HepG2 (cell line): ENCODE measurements around the gene UBQLN1. TPM values are rescaled to one million over a fixed set of nuclear protein-coding genes. Genes with fewer than 3 reads are reported as not detected.
A peak's percentile ranks its signal among the peaks of the same experiment; 100 is the strongest.

Source experiments
- BORCS8-MEF2B ChIP-seq: sonication (generic); formaldehyde crosslinking; IDR thresholded peaks from 2 replicates; pipeline ENCODE4 v1.8.0; 2022; ENCODE audit warnings: mild to moderate bottlenecking, missing genetic modification reagents
- MAFG ChIP-seq: sonication (generic); formaldehyde crosslinking; IDR thresholded peaks from 2 replicates; pipeline ENCODE4 v1.5.1; 2020; ENCODE audit warnings: mild to moderate bottlenecking, missing genetic modification reagents
- MEF2D ChIP-seq: sonication (generic); formaldehyde crosslinking; IDR thresholded peaks from 2 replicates; pipeline ENCODE4 v1.5.1; 2020; ENCODE audit warnings: mild to moderate bottlenecking, missing genetic modification reagents
- NAIF1 ChIP-seq: sonication (generic); formaldehyde crosslinking; IDR thresholded peaks from 2 replicates; pipeline ENCODE4 v1.5.0; 2020; ENCODE audit warnings: mild to moderate bottlenecking, missing genetic modification reagents, borderline replicate concordance
- PCBP1 ChIP-seq: fragments of 200-400 bp; formaldehyde crosslinking; IDR thresholded peaks from 2 replicates; pipeline ENCODE4 v1.6.1; 2017; ENCODE audit warnings: mild to moderate bottlenecking, low read depth, low read length, borderline replicate concordance
- REL ChIP-seq: sonication (generic); formaldehyde crosslinking; conservative IDR thresholded peaks from 2 replicates; pipeline ENCODE4 v1.8.0; 2022; ENCODE audit warnings: mild to moderate bottlenecking, missing genetic modification reagents, moderate library complexity
- TOPORS ChIP-seq: sonication (generic); formaldehyde crosslinking; IDR thresholded peaks from 2 replicates; pipeline ENCODE4 v1.8.0; 2023; ENCODE audit warnings: mild to moderate bottlenecking, missing genetic modification reagents
- ZNF138 ChIP-seq: sonication (generic); formaldehyde crosslinking; IDR thresholded peaks from 2 replicates; pipeline ENCODE4 v1.5.0; 2020; ENCODE audit warnings: mild to moderate bottlenecking, low read depth, missing genetic modification reagents
- polyA plus RNA-seq, 8 experiments: library from polyadenylated mRNA; depleted of rRNA in 3 of 8; stranded (reverse) in 7 of 8; unstranded in 1 of 8; fragments of >200 nt; fragmentation: Illumina TruSeq in 4 of 8; extraction: Trizol in 4 of 8; gene quantifications; 2 replicates each; pipeline versions ENCODE4 v1.2.1 to v1.2.3, GENCODE V29; 2011 to 2016; ENCODE audit warnings: low read depth in 4 of 8, missing spikeins in 1 of 8, mixed read lengths in 1 of 8; ENCODE audit not compliant: insufficient read depth in 1 of 8
- total RNA-seq, 5 experiments: library from RNA; depleted of rRNA; stranded (reverse); fragments of >200 nt; fragmentation: Illumina TruSeq; extraction: Trizol; gene quantifications; 2 replicates each; pipeline ENCODE4 v1.2.3, GENCODE V29; 2016; ENCODE audit warnings: low read depth in 1 of 5
- TF ChIP-seq, protein P1 (sequence below): sonication (generic); formaldehyde crosslinking; IDR thresholded peaks from 2 replicates; pipeline ENCODE4 v1.5.0; 2020; ENCODE audit warnings: mild to moderate bottlenecking, missing genetic modification reagents
- TF ChIP-seq, protein P2 (sequence below), 2 experiments: IDR thresholded peaks; 2 replicates each; pipeline ENCODE4 v1.6.1; 2011 to 2012; ENCODE audit warnings: low read length in 2 of 2, borderline replicate concordance in 1 of 2, low read depth in 1 of 2, mild to moderate bottlenecking in 1 of 2, moderate library complexity in 1 of 2
- TF ChIP-seq, protein P3 (sequence below): sonication (generic); formaldehyde crosslinking; IDR thresholded peaks from 2 replicates; pipeline ENCODE4 v1.8.1; 2023; ENCODE audit warnings: mild to moderate bottlenecking, moderate library complexity, missing genetic modification reagents
- TF ChIP-seq, protein P4 (sequence below): sonication (generic); formaldehyde crosslinking; IDR thresholded peaks from 2 replicates; pipeline ENCODE4 v1.4.0; 2020; ENCODE audit warnings: missing genetic modification reagents, borderline replicate concordance
- TF ChIP-seq, protein P5 (sequence below): sonication (generic); formaldehyde crosslinking; IDR thresholded peaks from 2 replicates; pipeline ENCODE4 v1.8.0; 2022; ENCODE audit warnings: missing genetic modification reagents, mild to moderate bottlenecking, inconsistent platforms, borderline replicate concordance
- TF ChIP-seq, protein P6 (sequence below): sonication (generic); formaldehyde crosslinking; IDR thresholded peaks from 2 replicates; pipeline ENCODE4 v1.4.0; 2020; ENCODE audit warnings: low read depth, mild to moderate bottlenecking, missing genetic modification reagents

UBQLN1 gene
- total and polyA plus RNA-seq, 2 of the 13 experiments (the other 11 are each of a cell fraction or from before 2014, with no cell fraction given): 78.1 to 83.8 TPM

DNA sequence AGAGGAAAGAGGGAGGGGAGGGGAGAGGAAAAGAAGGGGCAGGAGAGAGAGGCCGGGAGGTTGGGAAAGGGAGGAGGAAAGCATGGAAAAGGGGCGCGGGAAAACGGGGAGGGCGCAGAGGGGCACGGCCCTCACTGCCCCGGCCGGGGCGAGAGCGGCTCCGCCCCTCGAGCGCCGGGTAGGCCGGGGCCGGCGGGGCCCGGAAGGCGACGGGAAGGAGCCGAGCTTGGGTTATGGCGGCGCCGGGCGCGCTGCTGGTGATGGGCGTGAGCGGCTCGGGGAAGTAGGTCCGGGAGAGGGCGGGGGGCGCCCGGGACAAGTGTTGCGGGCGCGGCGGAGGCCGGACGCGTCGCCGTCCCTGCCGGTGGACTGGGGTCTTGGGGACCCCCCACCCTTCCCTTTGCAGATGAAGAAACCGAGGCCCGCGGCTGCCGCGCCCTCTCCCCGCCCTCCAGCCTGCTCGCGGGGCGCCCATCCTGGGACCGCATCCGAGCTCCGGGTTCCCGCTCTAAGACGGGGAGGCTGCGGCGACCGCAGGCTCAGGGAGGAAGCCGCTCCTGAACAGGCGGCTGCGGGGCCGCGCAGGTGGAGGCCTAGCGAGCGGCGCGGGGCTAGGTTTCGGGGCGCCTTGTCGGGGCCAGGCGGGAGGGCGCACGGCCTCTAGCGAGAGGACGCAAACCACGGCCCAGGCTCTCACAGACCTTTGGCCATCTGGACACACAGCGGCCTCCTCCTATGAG is 84.6 kb downstream of the UBQLN1 start, which contains the start of gene IDNK (continued):
- TF ChIP-seq, protein P1, sequence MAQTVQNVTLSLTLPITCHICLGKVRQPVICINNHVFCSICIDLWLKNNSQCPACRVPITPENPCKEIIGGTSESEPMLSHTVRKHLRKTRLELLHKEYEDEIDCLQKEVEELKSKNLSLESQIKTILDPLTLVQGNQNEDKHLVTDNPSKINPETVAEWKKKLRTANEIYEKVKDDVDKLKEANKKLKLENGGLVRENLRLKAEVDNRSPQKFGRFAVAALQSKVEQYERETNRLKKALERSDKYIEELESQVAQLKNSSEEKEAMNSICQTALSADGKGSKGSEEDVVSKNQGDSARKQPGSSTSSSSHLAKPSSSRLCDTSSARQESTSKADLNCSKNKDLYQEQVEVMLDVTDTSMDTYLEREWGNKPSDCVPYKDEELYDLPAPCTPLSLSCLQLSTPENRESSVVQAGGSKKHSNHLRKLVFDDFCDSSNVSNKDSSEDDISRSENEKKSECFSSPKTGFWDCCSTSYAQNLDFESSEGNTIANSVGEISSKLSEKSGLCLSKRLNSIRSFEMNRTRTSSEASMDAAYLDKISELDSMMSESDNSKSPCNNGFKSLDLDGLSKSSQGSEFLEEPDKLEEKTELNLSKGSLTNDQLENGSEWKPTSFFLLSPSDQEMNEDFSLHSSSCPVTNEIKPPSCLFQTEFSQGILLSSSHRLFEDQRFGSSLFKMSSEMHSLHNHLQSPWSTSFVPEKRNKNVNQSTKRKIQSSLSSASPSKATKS (CRISPR knock-in tag): peak; percentile 52; the same call in 1 of the 2 replicates
- TF ChIP-seq ZNF138 (CRISPR knock-in tag) (no peak), MAFG (no peak), BORCS8-MEF2B (CRISPR knock-in tag) (peak; percentile 75; the same call in 1 of the 2 replicates), MEF2D (no peak), REL (CRISPR knock-in tag) (no peak), TOPORS (CRISPR knock-in tag) (peak; percentile 71), NAIF1 (CRISPR knock-in tag) (0 out of 2 replicates have a peak, but pooled peaks have one; percentile 54), PCBP1 (peak; percentile 45; the same call in 1 of the 2 replicates)
- TF ChIP-seq, protein P2, sequence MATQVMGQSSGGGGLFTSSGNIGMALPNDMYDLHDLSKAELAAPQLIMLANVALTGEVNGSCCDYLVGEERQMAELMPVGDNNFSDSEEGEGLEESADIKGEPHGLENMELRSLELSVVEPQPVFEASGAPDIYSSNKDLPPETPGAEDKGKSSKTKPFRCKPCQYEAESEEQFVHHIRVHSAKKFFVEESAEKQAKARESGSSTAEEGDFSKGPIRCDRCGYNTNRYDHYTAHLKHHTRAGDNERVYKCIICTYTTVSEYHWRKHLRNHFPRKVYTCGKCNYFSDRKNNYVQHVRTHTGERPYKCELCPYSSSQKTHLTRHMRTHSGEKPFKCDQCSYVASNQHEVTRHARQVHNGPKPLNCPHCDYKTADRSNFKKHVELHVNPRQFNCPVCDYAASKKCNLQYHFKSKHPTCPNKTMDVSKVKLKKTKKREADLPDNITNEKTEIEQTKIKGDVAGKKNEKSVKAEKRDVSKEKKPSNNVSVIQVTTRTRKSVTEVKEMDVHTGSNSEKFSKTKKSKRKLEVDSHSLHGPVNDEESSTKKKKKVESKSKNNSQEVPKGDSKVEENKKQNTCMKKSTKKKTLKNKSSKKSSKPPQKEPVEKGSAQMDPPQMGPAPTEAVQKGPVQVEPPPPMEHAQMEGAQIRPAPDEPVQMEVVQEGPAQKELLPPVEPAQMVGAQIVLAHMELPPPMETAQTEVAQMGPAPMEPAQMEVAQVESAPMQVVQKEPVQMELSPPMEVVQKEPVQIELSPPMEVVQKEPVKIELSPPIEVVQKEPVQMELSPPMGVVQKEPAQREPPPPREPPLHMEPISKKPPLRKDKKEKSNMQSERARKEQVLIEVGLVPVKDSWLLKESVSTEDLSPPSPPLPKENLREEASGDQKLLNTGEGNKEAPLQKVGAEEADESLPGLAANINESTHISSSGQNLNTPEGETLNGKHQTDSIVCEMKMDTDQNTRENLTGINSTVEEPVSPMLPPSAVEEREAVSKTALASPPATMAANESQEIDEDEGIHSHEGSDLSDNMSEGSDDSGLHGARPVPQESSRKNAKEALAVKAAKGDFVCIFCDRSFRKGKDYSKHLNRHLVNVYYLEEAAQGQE (IDR thresholded peaks at IDR 0.05; ENCODE audit: borderline replicate concordance in 1 of 2, low read depth in 1 of 2, low read length in 2 of 2): 0 out of 4 replicates have a peak, but pooled peaks of 1 of the 2 experiments have one; percentile 12
- TF ChIP-seq, protein P3, sequence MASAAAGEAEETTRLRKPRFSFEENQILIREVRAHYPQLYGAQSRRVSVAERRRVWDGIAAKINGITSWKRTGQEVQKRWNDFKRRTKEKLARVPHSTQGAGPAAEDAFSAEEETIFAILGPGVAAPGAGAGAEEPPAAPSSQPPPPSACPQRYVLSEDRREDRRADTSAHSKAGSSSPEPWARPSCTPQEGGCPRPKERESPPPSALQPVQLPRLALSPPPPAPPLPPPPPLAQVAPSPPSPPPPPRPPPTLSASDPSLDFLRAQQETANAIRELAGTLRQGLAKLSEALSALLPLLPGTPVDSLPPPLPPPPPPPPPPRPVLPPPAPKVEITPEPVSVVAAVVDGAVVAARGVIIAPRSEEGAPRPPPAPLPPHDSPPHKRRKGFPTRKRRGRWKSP (CRISPR knock-in tag): peak; percentile 57; the same call in 1 of the 2 replicates
- TF ChIP-seq, protein P4, sequence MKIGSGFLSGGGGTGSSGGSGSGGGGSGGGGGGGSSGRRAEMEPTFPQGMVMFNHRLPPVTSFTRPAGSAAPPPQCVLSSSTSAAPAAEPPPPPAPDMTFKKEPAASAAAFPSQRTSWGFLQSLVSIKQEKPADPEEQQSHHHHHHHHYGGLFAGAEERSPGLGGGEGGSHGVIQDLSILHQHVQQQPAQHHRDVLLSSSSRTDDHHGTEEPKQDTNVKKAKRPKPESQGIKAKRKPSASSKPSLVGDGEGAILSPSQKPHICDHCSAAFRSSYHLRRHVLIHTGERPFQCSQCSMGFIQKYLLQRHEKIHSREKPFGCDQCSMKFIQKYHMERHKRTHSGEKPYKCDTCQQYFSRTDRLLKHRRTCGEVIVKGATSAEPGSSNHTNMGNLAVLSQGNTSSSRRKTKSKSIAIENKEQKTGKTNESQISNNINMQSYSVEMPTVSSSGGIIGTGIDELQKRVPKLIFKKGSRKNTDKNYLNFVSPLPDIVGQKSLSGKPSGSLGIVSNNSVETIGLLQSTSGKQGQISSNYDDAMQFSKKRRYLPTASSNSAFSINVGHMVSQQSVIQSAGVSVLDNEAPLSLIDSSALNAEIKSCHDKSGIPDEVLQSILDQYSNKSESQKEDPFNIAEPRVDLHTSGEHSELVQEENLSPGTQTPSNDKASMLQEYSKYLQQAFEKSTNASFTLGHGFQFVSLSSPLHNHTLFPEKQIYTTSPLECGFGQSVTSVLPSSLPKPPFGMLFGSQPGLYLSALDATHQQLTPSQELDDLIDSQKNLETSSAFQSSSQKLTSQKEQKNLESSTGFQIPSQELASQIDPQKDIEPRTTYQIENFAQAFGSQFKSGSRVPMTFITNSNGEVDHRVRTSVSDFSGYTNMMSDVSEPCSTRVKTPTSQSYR: no peak
- TF ChIP-seq, protein P5, sequence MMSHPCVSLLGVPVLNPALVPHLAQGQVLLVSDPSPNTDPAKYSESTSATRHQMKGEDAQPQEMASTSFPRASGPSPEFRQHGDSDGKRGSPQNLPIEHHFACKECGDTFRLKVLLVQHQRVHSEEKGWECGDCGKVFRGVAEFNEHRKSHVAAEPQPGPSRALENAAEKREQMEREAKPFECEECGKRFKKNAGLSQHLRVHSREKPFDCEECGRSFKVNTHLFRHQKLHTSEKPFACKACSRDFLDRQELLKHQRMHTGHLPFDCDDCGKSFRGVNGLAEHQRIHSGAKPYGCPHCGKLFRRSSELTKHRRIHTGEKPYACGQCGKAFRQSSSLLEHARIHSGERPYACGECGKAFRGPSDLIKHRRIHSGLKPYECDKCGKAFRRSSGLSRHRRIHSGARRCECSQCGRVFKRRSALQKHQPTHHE (CRISPR knock-in tag): no peak
- TF ChIP-seq, protein P6, sequence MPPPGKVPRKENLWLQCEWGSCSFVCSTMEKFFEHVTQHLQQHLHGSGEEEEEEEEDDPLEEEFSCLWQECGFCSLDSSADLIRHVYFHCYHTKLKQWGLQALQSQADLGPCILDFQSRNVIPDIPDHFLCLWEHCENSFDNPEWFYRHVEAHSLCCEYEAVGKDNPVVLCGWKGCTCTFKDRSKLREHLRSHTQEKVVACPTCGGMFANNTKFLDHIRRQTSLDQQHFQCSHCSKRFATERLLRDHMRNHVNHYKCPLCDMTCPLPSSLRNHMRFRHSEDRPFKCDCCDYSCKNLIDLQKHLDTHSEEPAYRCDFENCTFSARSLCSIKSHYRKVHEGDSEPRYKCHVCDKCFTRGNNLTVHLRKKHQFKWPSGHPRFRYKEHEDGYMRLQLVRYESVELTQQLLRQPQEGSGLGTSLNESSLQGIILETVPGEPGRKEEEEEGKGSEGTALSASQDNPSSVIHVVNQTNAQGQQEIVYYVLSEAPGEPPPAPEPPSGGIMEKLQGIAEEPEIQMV (CRISPR knock-in tag): no peak
